SKM-1 (cell line): ENCODE measurements around the gene GZMM.

Source experiments
- DNase-seq: peaks from one replicate; lab custom pipeline; 2025; ENCODE audit not compliant: unreplicated experiment; lab: John Stamatoyannopoulos, UW

GZMM gene

DNA sequence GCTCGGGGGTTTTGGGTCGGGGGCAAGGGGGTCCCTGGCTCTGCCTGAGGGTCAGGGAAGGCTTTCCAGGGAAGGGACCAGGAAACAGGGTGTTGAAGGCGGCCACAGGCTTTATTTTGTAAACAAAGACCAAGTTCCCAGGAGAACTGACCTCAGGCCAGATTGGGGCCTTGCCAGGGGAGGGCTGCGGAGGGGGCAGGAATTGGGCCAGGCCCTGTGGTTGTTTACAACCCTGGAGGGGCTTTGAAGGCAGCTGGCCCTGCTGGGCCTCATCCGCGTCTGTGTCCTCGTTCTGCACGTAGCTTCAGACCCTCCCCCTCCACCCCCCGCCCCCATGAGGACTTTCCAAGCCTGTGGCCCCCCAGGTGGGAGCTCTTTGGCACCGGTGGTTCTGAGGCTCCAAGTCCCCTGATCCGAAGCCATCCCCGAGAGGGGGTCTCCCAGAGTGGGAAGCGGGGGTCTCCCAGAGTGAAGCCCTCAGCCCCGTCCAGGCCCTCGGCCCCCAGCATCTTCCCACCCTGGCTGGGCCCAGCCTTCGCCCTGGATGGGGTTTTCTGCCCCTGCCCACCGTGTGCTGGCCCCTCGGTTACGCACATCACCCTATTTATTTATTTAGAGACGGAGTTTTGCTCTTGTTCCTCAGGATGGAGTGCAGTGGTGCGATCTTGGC lies 15.1 kb downstream of the GZMM start:
- no peak for DNase-seq

DNA sequence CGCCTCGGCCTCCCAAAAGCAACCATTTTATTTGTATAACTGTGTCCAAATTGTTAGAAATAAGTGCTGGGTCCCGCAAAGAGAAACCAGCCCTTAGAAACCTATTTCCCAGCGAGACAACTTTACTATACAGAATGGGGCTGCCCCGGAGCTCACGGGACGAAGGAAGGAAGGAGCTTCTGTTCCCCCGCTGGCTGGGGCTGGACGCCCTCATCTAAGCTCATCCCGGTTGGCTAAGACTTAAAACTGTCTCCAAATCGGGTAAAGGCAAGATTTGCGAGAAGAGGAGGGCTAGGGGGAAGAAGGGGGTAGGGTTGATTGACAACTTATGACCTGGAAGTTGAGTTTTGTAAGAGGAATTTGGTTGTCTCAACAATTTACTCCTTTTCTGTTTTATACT lies 16.3 kb downstream of the GZMM start:
- DNase-seq = no peak

DNA sequence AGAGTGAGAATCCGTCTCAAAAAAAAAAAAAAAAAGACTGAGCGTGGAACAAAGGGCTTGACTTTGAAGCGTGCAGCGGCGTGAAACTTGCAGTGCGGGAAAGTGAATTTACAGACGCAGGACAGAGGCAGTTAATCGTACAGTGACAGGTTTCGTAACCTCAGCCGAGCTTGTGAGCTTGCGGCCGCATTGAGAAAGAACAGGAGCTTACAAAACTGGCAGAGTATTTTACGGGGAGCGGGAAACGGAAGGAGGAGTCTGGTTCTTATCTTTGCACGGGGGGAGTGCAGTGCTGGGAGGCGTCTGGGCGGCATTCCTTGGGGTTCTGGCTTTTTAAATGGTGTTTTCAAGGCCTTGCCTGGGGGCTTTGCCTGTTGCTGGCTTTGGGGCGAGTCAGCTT lies 22.6 kb downstream of the GZMM start:
- DNase-seq = peak; percentile 85

DNA sequence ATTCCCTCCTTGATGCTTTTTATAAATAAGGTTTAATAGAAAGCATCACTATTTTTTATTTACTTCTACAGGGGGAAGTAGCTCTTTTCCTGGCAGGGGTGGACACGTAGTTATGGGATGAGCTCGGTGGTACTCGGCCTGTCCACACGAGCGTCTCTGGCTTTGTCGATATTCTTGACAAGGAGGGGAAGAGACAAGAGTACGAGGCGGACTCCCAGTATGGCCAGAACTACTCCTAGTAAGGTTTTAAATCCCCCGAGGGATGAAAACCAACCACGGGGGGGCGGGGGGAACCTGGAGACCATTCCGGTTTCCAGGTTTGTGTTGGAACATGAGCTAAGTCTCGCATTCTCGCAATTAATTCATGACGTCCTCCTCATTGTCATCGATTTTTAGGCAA lies 23.0 kb downstream of the GZMM start:
- DNase-seq = no peak

DNA sequence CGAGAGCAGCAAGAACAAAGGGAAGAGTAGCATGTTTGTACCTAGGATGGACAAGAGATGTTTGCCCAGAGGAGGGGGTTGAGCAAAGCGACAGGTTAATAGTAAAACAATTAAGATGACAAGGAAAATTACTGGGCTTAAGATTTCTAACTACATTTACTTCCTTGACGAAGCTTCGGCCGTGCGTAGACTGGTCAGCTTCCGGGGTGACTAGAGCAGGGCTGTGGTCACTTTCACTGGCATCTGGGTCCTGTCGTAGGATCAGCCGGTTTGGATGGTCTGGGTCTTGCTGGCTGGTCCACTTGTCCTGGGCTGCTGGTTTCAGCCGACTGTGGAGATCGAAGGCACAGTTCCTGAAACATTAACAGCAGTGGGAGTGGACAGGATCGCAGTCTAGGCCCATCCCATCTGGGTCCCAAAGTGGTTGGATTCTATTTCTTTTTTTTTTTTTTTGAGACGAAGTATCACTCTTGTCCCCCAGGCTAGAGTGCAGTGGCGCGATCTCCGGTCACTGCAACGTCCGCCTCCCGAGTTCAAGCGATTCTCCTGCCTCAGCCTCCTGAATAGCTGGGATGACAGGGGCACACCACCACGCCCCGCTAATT lies 23.5 kb downstream of the GZMM start:
- DNase-seq = no peak

DNA sequence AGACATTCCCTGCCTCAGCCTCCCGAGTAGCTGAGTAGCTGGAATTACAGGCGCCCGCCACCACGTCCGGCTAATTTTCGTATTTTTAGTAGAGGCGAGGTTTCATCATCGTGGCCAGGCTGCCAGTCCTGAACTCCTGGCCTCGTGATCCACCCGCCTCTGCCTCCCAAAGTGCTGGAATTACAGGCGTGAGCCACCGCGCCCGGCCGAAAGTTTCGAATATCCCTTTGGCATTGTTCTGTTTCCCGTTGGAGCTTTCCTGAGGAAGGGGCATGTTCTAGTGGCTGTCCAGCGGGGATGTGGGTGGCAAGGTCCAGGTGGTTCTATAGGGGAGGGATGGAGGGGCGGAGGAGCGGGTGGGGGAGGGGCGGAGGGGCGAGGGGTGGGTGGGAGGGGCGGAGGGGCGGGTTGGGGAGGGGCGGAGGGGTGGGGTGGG lies 26.4 kb downstream of the GZMM start:
- DNase-seq = no peak

DNA sequence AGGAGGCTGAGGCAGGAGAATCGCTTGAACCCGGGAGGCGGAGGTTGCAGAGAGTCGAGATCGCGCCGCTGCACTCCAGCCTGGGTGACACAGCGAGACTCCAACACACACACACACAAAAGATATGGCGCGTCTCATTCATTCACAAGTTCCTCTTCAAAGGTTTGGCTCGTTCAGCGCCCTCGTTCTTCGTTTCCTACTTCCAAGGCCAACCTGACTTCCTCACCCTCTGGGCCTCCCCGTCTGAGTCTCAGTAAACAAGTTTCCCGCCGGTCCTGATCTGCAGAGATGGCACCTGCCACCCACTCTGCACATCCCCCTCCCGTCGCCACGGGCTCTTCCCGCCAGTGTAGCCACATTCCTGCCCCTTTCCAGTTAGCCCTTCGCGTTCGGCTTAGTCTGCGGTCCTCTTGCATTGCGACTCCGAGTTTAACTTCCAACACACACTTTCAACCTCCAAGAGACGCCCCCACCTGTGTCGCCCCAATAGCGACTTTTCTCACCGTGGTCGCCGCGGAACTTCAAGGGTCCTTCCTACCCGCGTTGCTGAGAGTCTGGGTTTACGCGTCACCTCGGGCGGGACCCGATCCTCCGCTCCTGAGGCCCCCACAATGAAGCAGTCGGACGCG lies 27.2 kb downstream of the GZMM start:
- peak; percentile 57 for DNase-seq

DNA sequence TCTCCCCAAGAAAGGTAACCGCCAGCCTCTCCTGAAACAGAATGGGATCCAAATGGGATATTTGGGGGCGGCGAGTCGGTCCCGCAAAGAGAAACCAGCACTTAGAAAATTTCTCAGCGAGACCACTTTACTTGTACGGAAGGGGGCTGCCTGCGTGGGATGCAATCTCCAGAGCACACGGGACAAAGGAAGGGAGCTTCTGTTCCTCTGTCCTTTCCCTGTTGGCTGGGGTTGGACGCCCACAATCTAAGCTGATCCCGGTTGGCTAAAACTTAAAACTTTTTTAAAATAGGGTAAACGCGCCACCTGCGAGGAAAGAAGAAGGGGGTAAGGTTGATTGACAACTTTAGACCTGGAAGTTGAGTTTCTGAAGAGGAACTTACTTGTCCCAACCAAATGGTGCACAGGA lies 27.7 kb downstream of the GZMM start:
- no peak for DNase-seq

DNA sequence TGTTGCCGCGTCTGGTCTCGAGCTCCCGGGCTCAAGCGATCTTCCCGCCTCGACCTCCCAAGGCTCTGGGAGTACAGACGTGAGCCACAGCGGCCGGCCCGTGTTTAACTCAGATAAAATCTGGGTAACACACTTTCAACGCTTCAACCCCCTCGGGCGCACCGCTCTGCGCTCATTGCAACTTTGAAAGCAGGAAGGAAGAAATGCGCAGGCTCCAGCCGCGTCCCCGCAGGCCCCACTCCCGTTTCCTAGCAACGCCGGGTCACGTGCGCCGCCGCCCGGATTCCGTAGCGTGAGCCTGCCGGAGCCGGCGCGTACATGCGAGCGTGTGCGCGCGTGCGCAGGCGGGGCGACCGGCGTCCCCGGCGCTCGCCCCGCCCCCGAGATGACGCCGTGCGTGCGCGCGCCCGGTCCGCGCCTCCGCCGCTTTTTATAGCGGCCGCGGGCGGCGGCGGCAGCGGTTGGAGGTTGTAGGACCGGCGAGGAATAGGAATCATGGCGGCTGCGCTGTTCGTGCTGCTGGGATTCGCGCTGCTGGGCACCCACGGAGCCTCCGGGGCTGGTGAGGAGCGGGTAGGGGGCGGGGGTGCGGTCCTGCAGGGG lies 28.4 kb downstream of the GZMM start, which contains the start of gene BSG:
TSS of gene BSG (plus strand) at position 457 of the 603 bp plus-strand sequence. CDS start at position 496, 39 bp downstream.
- DNase-seq = peak; percentile 96

DNA sequence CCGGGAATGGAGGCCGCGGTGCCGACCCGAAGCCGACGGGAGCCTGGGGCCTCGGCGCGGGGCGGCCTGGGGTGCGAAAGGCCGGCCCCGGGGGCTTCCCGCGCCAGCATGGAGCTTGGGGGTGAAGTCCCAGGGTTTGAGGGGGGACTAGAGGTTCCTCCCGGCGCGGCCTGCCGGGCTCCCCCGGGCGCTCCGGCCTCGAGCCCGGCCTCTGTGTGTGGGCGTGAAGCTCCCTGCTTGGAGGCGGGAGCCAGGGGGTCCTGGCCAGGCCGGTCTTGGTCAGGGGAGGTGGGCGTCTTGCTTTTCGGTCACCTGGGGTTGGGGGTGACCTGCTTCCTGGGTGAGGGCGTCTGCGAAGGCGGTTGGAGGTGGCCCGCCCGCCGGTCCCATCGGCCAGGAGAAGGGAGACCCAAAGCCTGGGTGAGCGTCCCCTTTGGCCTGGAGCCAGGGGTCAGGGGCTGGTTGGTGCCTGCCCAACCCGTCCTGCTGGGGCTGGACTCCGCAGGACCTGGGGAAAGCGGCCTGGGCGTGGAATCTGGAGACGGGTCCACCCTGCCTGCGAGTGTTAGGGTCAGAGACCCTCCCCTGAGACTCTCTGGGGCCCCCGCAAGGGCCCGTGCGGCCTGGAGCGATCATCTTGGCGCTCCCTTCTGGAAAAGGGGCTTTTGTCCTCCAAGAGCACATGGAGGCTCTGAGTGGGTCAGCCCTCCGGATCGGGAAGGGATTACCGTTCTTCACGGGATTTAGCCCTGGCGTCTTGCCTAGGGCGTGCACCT lies 29.1 kb downstream of the GZMM start:
- DNase-seq = no peak

DNA sequence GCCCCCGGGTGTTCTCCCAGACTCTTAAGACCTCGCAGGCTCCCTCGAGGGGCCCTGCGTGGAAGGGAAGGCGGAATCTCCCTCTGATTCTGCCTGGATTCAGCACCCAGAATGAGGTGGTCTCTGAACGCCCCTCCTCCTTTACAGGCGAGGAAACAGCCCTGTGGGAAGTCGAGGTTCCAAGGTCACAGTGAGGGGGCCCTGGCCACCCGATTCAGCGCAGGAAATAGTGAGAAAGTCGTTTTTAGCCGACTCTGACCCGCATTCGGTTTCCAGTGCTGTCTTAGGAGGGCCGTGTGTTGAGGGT lies 29.6 kb downstream of the GZMM start:
- DNase-seq = no peak

DNA sequence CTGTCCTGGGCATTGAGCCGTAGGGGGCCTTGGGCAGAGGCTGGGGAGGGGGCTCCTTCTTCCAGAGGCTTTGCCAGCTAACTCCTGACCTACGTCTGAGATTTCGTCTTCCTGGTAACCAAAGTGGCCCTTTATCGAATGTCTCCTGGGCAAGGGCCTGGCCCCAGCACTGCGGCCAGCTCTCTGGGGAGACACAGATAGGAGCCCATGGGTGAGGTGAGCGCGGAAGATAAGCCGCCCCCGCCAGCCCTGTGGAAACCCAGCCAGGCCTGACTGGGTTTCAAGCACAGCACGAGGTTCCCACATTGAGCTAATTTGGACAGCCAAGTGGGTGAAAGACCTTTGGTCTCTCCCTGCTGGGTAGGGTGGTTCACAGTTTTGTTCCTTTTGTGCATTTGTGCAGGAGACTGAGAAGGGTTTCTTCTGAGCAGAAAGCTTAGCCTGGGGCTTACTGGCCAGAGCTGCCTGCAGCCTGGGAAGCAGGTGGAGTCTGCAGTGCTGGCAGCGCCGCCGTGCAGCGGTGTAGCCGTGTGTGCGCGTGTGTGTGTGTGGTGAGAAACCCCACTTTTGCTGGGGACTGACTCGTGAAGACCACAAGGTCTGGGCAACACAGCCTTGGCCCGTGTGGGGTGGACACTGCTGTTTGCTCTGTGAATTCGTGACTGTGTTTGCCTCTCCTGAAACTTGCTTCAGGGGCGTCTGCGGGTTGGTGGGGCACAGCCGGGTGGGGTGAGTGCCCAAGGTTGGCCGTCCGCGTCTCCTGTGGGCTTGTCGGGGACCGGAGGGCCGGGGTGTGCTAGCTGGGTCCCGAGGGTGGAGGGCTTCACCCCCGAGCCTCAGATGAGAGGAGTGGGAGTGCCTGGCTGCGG lies 31.0 kb downstream of the GZMM start:
- DNase-seq = no peak

DNA sequence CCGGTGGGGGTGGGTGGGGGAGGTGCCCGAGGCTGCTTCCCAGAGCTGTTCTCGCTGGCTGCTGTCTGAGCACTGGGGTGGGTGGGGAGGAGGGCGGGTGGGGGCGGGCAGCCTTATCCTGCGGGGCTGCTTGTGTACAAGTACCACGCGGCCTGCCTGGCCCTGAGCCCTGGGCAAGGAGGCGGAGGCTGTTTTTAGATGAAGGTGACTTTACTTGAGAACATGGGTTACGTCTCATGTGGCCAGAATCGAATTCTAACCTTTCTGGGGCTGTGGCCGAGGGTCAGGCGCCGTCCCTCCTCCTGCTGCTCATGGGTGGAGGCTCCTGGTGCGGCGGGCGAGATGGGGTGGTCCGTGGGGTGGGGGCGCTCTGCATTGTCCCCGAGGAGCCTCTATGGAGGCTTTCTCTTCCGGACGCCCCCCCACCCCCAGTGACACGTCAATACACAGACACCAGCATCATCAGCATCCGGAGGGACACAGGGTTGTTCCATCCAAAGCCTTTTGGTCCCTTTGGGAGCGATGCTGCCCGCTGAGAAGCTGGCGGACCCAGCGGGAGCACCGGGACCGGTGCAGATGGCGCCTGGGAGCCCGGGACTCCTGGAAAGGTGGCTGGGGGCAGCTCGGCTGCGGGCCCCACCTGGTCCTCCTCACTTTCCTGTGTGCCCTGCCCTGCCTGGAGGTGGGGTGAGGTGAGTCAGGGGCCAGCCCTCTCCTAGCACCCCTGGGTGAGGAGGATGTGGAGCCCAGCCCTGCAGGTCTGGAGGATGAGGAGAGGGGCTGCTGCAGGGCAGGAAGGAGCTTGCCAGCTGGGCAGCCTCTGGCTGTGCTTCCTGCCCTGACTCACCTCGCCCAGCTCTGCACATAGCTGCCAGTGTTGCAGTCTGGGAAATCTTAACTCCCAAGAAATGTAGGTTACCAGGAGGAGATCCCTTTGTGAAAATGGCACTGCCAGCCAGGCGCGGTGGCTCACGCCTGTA lies 32.0 kb downstream of the GZMM start:
- DNase-seq = no peak

DNA sequence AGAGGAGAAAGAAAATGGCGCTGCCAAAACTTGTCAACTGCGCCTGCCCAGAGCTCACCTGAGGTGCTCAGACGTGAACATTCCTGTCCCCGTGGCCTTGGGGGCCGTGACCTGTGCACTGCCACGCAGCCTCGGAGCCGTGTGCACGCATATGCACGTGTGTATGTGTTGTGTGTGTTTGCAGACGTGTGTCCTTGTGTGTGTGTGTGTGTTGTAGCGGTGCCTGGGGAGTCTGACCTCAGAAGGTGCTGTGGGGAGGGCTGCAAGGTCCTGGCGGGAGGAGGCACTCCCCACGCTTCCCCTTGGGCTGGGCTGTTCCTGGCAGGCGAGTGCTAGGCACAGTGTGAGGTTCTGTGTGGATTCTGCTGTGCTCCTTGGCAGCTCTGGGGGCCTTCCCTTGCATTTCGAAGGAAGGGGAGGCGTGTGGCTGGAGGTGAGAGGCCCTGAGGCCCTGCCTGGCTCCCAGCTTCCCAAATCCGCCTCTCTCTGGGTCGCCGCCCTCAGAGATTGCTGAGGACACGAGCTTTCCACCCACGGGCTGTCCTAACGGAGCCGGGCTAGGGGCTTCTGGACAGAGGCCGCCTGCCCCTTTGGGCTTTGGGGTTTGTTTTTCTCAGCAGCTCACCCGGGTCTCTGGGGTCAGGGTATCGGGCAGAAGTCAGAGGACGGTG lies 33.0 kb downstream of the GZMM start:
- no peak for DNase-seq

DNA sequence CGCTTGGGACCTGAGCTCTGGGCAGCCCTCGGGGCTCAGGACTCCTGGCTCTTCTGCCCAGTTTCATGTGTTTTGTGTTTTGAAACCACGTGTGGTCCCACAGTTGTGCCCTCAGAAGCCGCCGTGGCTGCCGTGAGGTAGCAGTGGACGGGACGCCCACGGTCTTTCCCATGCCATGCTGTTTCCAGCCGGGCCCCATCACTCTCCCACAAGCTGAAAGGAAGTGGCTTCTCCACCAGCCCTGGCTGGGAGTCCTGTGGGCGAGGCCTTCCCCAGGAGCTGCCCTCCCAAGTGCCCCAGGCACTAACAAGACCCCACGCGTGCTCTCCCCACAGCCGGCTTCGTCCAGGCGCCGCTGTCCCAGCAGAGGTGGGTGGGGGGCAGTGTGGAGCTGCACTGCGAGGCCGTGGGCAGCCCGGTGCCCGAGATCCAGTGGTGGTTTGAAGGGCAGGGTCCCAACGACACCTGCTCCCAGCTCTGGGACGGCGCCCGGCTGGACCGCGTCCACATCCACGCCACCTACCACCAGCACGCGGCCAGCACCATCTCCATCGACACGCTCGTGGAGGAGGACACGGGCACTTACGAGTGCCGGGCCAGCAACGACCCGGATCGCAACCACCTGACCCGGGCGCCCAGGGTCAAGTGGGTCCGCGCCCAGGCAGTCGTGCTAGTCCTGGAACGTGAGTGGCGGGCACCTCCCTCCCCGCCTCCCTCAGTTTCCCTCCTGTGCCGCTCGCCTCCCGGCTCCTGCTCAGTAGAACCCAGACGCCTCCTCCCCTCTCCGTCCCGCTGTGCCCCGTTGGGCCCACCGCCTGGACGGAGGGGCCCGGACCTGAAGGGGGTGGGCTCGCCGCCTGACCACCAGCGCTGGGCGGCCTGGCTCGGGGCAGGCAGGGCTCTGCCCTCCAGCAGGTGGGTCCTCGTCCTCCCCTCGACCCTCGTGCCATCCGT lies 33.9 kb downstream of the GZMM start:
- no peak for DNase-seq

DNA sequence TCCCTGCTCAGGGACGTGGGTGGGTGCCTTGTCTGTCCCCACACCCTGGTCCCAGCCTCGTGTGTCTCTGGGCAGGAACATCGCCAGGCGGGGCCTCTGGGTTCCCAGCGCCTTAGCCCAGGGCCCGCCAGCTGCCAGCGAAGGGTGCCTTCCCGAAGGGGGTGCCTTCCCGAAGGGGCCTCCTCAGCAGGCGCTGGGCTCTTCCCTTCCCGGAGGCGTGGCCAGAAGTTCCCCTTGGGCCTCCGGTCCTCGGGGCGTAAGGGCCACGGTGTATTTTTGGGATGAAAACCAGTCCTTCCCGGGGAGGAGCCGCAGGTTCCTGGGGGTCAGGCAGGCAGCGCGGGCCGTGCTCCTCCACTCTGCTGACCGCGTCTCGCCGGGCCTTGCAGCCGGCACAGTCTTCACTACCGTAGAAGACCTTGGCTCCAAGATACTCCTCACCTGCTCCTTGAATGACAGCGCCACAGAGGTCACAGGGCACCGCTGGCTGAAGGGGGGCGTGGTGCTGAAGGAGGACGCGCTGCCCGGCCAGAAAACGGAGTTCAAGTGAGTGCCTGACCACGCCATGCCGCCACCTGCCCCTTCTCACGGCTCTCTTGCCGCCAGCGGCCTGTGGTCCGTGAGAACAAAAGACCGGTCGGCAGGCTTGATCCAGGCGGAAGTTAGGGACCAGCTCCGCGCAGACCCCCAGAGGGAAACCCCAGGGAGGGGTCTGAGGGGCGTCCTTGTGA lies 35.4 kb downstream of the GZMM start:
- DNase-seq = no peak

DNA sequence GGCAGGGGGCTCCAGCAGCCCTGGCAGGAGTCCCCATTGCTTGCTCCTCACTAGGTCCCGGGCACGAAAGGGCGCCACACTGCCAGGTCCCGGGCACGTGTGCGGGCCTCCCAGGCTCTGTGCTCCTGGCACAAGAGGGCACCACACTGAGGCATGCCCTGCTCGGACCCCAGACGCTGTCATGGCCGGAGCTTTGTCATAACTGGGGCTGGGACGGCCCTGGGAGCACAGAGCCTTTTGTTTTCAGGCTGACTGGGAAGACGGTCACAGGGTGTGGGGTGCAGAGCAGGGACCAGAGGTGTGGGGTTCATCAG lies 35.9 kb downstream of the GZMM start:
- no peak for DNase-seq
